Inflammatory macrophage treated with lipopolysaccharide for 1 hour (primary cell): ENCODE measurements around the gene UNC5CL.

Source experiments
- DNase-seq, 2 donors: peaks; one replicate each; pipeline ENCODE4 v3.0.0-alpha.2; 2020 to 2022

Gene UNC5CL

GRCh38 chr6:41063884-41064285 is 24.9 kb upstream of the UNC5CL start:
- DNase-seq: no peak

- DNase-seq: no peak
These were observed 23.0 kb upstream of the UNC5CL start for GRCh38 chr6:41062056-41062455.

GRCh38 chr6:41061196-41061726 is 22.2 kb upstream of the UNC5CL start:
- no peak for DNase-seq

- DNase-seq: no peak
These were observed 20.5 kb upstream of the UNC5CL start for GRCh38 chr6:41059556-41059955.

- no peak for DNase-seq
These were observed 19.8 kb upstream of the UNC5CL start for GRCh38 chr6:41058783-41059181.

GRCh38 chr6:41056768-41057490 is 17.9 kb upstream of the UNC5CL start:
- no peak for DNase-seq

GRCh38 chr6:41055149-41055548 is 16.1 kb upstream of the UNC5CL start:
- DNase-seq: no peak

- DNase-seq: no peak
These were observed 15.5 kb upstream of the UNC5CL start for GRCh38 chr6:41054511-41054910.

GRCh38 chr6:41053041-41053440 is 14.0 kb upstream of the UNC5CL start, which contains the start of gene APOBEC2:
Gene APOBEC2, plus strand, starts transcription at chr6:41053202. Its CDS starts 146 bp downstream, at chr6:41053348.
- DNase-seq: no peak

GRCh38 chr6:41051873-41052272 is 12.9 kb upstream of the UNC5CL start:
- peak in 1 of 2 donors; percentile 38 for DNase-seq

GRCh38 chr6:41050536-41050935 is 11.5 kb upstream of the UNC5CL start:
- DNase-seq: no peak

- no peak for DNase-seq
These were observed 10.9 kb upstream of the UNC5CL start for GRCh38 chr6:41049955-41050354.

GRCh38 chr6:41049521-41049920 is 10.5 kb upstream of the UNC5CL start:
- DNase-seq: no peak

GRCh38 chr6:41047745-41048732 is 9.0 kb upstream of the UNC5CL start:
- DNase-seq: no peak

- DNase-seq: no peak
These were observed 8.3 kb upstream of the UNC5CL start for GRCh38 chr6:41047306-41047705.

- no peak for DNase-seq
These were observed 7.1 kb upstream of the UNC5CL start for GRCh38 chr6:41046084-41046483.

- DNase-seq: no peak
These were observed 6.6 kb upstream of the UNC5CL start for GRCh38 chr6:41045664-41046063.

GRCh38 chr6:41043151-41043550 is 4.1 kb upstream of the UNC5CL start:
- DNase-seq: no peak

GRCh38 chr6:41042226-41043055 is 3.4 kb upstream of the UNC5CL start, which contains the start of gene TSPO2:
Gene TSPO2, plus strand, starts transcription at chr6:41042467. Its CDS starts 519 bp downstream, at chr6:41042986.
- DNase-seq: no peak

GRCh38 chr6:41040940-41041536 is 2.0 kb upstream of the UNC5CL start:
- no peak for DNase-seq

GRCh38 chr6:41040101-41040939 is 1.3 kb upstream of the UNC5CL start:
- peak; percentile 53 to 82 for DNase-seq
